Suprapubic skin (tissue), 4 donors: ENCODE data around the gene CASK.

Experiments used
- CTCF ChIP-seq, 2 donors: fragments of 200-600 bp in 1 of 2; fragments of 450-650 bp in 1 of 2; sonication (generic) in 1 of 2; IDR thresholded peaks; one replicate each; pipeline ENCODE4 v1.5.1; 2016 to 2019; ENCODE audit warnings: antibody characterized with exemption in 2 of 2, mild to moderate bottlenecking in 1 of 2, moderate library complexity in 1 of 2
- POLR2A ChIP-seq, 2 donors: fragments of 450-650 bp; IDR thresholded peaks; one replicate each; pipeline ENCODE4 v1.6.1; 2017; ENCODE audit warnings: antibody characterized with exemption in 2 of 2, mild to moderate bottlenecking in 2 of 2, moderate library complexity in 2 of 2
- POLR2AphosphoS5 ChIP-seq, 3 donors: sonication (generic); formaldehyde crosslinking; IDR thresholded peaks; one replicate each; pipeline ENCODE4 v1.6.1; 2017; ENCODE audit warnings: antibody characterized with exemption in 3 of 3

GRCh38 chrX:41868392-41868977, 54.9 kb downstream of the CASK start:
- no peak for TF ChIP-seq CTCF (IDR thresholded peaks at IDR 0.05)
- no peak for TF ChIP-seq POLR2A (IDR thresholded peaks at IDR 0.05)
- no peak for TF ChIP-seq POLR2AphosphoS5 (IDR thresholded peaks at IDR 0.05)
